Loucy (cell line): ENCODE results near the gene SPIN1.

Source experiments
- H2AFZ ChIP-seq: fragments of 200-600 bp; sonication (generic); 2 replicates; pipeline ENCODE4 v1.6.0; 2016; ENCODE audit warnings: antibody characterized with exemption, mild to moderate bottlenecking, low read length, moderate library complexity
- H3F3A ChIP-seq: fragments of 200-600 bp; 2 replicates; pipeline ENCODE4 v1.6.0; 2016; ENCODE audit warnings: antibody characterized with exemption, low read depth, mild to moderate bottlenecking
- H3K27me3 ChIP-seq: fragments of 200-600 bp; sonication (generic); 2 replicates; pipeline ENCODE4 v1.6.1; 2014; ENCODE audit warnings: low read length, mild to moderate bottlenecking; ENCODE audit not compliant: insufficient read depth, poor library complexity, severe bottlenecking
- H3K36me3 ChIP-seq: fragments of 200-600 bp; sonication (generic); 2 replicates; pipeline ENCODE4 v1.6.1; 2016; ENCODE audit warnings: low read length; ENCODE audit not compliant: insufficient read depth
- H3K4me1 ChIP-seq: fragments of 200-600 bp; sonication (generic); 2 replicates; pipeline ENCODE4 v1.5.1; 2014; ENCODE audit warnings: low read length, mild to moderate bottlenecking; ENCODE audit not compliant: insufficient read depth, poor library complexity, severe bottlenecking
- H3K4me2 ChIP-seq: fragments of 200-600 bp; sonication (generic); 2 replicates; pipeline ENCODE4 v1.6.0; 2014; ENCODE audit warnings: antibody characterized with exemption, low read length, low read depth, mild to moderate bottlenecking; ENCODE audit not compliant: poor library complexity, severe bottlenecking
- H3K4me3 ChIP-seq: fragments of 200-600 bp; sonication (generic); 2 replicates; pipeline ENCODE4 v1.5.1; 2014; ENCODE audit warnings: low read length, mild to moderate bottlenecking, mixed read lengths; ENCODE audit not compliant: poor library complexity, severe bottlenecking
- H3K79me2 ChIP-seq: fragments of 200-600 bp; sonication (generic); 2 replicates; pipeline ENCODE4 v1.6.1; 2014; ENCODE audit warnings: low read length; ENCODE audit not compliant: insufficient read depth
- H3K9ac ChIP-seq: fragments of 200-600 bp; sonication (generic); 2 replicates; pipeline ENCODE4 v1.6.0; 2014; ENCODE audit warnings: mild to moderate bottlenecking, low read depth, low read length, moderate library complexity; ENCODE audit not compliant: poor library complexity, severe bottlenecking
- H3K9me2 ChIP-seq: fragments of 200-600 bp; sonication (generic); replicated peaks from 2 replicates; pipeline ENCODE4 v1.6.1; 2016; ENCODE audit warnings: low read depth, low read length, mixed read lengths
- H3K9me3 ChIP-seq: fragments of 200-600 bp; sonication (generic); 2 replicates; pipeline ENCODE4 v1.6.1; 2014; ENCODE audit warnings: mild to moderate bottlenecking, antibody characterized with exemption, low read length, low read depth; ENCODE audit not compliant: insufficient read depth
- H4K20me1 ChIP-seq: fragments of 200-600 bp; sonication (generic); 2 replicates; pipeline ENCODE4 v1.6.0; 2014; ENCODE audit warnings: antibody characterized with exemption, low read length, mild to moderate bottlenecking; ENCODE audit not compliant: insufficient read depth, poor library complexity, severe bottlenecking
- EZH2phosphoT487 ChIP-seq: fragments of 200-600 bp; IDR thresholded peaks from 2 replicates; pipeline ENCODE4 v1.6.1; 2018; ENCODE audit warnings: antibody characterized with exemption, mild to moderate bottlenecking, moderate library complexity, borderline replicate concordance
- TF ChIP-seq, protein P1 (sequence below): fragments of 200-600 bp; sonication (generic); conservative IDR thresholded peaks from 2 replicates; pipeline ENCODE4 v1.5.1; 2014; ENCODE audit warnings: mild to moderate bottlenecking, antibody characterized with exemption, low read length

Gene SPIN1

DNA sequence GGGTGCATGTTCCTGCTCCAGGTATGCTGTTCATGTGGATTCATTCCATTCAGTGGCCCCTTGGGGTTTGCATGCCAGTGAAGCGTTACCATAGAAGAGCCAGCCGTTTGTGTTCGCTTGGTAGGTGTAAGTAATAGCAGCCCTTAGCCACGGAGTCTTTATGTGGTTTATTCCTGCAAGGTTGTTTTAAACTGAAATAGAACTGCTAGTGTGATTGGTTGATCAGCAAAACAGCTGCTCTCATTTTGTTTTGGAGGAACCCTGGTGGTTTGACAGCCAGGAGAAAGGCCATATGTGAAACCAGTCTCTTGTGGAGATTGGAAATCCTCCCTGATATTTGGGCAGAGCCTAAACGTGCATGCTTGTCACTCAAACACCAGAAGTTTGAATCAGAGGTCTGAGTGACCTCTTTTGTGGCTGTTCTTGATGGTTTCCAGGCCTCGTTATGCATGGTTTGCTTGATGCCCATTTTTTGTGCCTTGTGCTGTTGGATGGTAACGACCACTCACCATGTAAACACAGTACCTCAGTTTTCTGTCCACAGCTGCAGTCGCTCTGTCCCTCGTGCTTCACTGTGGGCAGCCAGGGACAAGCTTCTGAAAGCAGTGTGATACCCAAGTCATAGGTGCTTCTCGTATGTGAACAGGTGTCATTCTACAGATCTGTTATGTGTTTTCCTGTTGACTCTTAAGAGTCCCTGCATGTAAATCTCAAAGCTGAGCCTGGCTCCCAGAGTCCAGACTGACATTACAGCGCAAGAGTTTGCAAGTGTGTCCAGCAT is 88.4 kb downstream of the SPIN1 start:
- H3K4me2 ChIP-seq: peak overlapping the region; percentile 39
- no peak for TF ChIP-seq EZH2phosphoT487
- TF ChIP-seq, protein P1, sequence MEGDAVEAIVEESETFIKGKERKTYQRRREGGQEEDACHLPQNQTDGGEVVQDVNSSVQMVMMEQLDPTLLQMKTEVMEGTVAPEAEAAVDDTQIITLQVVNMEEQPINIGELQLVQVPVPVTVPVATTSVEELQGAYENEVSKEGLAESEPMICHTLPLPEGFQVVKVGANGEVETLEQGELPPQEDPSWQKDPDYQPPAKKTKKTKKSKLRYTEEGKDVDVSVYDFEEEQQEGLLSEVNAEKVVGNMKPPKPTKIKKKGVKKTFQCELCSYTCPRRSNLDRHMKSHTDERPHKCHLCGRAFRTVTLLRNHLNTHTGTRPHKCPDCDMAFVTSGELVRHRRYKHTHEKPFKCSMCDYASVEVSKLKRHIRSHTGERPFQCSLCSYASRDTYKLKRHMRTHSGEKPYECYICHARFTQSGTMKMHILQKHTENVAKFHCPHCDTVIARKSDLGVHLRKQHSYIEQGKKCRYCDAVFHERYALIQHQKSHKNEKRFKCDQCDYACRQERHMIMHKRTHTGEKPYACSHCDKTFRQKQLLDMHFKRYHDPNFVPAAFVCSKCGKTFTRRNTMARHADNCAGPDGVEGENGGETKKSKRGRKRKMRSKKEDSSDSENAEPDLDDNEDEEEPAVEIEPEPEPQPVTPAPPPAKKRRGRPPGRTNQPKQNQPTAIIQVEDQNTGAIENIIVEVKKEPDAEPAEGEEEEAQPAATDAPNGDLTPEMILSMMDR: no peak
- no peak overlapping the region for H3K9ac ChIP-seq
- no peaks in the 10 kb centered on the region for H3K9me2 ChIP-seq
- peaks cover 23% of the 10 kb centered on the region for H3K4me1 ChIP-seq
- H3K9me3 ChIP-seq: no peaks in the 10 kb centered on the region
- H3K4me3 ChIP-seq: peak overlapping the region; percentile 10
- H3K27me3 ChIP-seq: no peaks in the 10 kb centered on the region
- H3K36me3 ChIP-seq: peaks cover 41% of the 10 kb centered on the region; the same call in 1 of the 2 replicates
- peaks cover 12% of the 10 kb centered on the region for H4K20me1 ChIP-seq
- no peaks in the 10 kb centered on the region for H3F3A ChIP-seq
- no peaks in the 10 kb centered on the region; the same call in 1 of the 2 replicates for H3K79me2 ChIP-seq
- no peak overlapping the region for H2AFZ ChIP-seq

DNA sequence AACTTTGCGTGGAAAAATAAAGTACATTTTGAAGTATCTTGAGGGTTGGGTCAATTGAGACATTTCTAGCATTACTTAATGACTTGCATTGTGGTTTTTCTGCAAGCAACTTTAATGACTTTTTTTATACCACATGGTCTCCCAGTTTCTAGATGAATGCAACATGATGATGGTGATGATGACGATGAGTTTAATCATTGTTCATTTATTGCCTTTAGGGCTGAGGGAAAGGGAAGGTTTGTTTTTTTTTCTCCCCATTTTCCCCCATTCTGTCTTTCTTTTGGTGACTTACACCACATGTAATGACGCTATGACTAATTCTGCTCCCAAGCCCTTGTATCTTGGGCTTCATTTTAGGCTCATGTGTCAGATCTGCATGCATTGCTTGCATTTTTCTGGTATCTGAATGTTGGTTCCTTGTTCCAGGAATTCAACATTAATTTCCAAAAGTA is 89.1 kb downstream of the SPIN1 start:
- Histone ChIP-seq H4K20me1 (peaks cover 12% of the 10 kb centered on the region), H3F3A (no peaks in the 10 kb centered on the region), H3K79me2 (no peaks in the 10 kb centered on the region; the same call in 1 of the 2 replicates), H3K9ac (no peak overlapping the region), H3K36me3 (peaks cover 34% of the 10 kb centered on the region; the same call in 1 of the 2 replicates), H2AFZ (no peak overlapping the region), H3K4me1 (peaks cover 23% of the 10 kb centered on the region), H3K4me3 (peak overlapping the region; percentile 10), H3K9me3 (no peaks in the 10 kb centered on the region), H3K4me2 (peak overlapping the region; percentile 39), H3K9me2 (no peaks in the 10 kb centered on the region), H3K27me3 (no peaks in the 10 kb centered on the region)
- no peak for TF ChIP-seq EZH2phosphoT487
- TF ChIP-seq, protein P1: no peak

DNA sequence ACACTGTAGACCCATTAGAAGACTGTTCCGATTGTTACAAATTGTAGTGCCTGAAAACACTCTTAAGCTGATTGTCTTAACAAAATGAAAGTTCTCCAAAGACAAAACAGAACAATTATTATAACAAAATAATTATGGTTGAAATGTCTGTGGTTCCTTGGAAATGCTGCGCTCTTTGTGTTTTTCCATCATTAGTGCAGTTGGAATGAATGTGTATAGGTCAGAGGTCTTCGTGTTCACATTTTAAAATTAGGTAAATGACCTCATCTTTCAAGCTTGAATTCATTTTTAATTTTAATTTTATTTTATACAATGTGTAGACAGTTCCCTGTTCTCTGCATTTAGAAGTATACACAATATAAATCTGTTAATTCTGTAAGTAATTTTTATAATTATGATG is 90.0 kb downstream of the SPIN1 start:
- Histone ChIP-seq H2AFZ (no peak overlapping the region), H3K4me3 (no peak overlapping the region), H3K9ac (no peak overlapping the region), H3K4me2 (no peak overlapping the region), H3K36me3 (peaks cover 33% of the 10 kb centered on the region; the same call in 1 of the 2 replicates), H3K4me1 (peaks cover 23% of the 10 kb centered on the region), H3K9me2 (no peaks in the 10 kb centered on the region), H4K20me1 (peaks cover 12% of the 10 kb centered on the region), H3F3A (no peaks in the 10 kb centered on the region), H3K27me3 (no peaks in the 10 kb centered on the region), H3K9me3 (no peaks in the 10 kb centered on the region), H3K79me2 (no peaks in the 10 kb centered on the region; the same call in 1 of the 2 replicates)
- TF ChIP-seq EZH2phosphoT487: no peak
- TF ChIP-seq, protein P1: no peak
